HTR-8/SVneo (cell line): ENCODE results near the gene FRMD4A.
"Not testable (repeated sequence)": the region's sequence is repeated elsewhere in the genome, so short reads cannot be mapped to it uniquely, and the experiment has no call there.

Experiments
- DNase-seq: peaks from one replicate; pipeline ENCODE4 v3.0.0; 2011; ENCODE audit warnings: low spot score, mixed read lengths; ENCODE audit not compliant: insufficient read length
- FAIRE-seq: peaks from 2 replicates; lab custom pipeline; 2011; peaks lifted over from hg19 to GRCh38; lab: Jason Lieb, UNC

FRMD4A gene

GRCh38 chr10:13788711-13789447, 541.8 kb downstream of the FRMD4A start:
- no peak for DNase-seq
- FAIRE-seq, result no peak

GRCh38 chr10:13788320-13788600, 542.5 kb downstream of the FRMD4A start:
- no peak for DNase-seq
- no peak for FAIRE-seq

- DNase-seq (peak; percentile 42), FAIRE-seq (no peak)
Observed at GRCh38 chr10:13787015-13787421, 543.7 kb downstream of the FRMD4A start.

DNA sequence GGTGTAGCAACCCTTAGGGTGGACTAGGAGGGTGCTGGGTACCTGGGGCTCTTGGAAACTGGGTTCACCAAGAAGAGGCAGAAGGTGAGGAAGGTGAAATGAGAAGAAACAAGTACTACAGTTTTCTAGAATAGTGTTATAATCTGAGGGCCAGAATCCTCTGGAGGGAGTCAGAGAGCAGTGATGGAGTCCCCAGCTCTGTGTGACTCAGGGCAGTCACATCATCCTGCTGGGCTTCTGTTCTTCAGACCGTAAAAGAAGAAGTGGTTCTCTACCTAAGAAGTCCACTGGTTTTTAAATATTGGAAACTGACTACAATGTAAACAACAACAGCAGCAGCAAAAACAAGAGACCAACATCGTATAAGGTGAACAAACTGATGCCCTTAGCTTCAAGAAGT, 546.7 kb downstream of the FRMD4A start:
- no peak for DNase-seq
- no peak for FAIRE-seq

DNA sequence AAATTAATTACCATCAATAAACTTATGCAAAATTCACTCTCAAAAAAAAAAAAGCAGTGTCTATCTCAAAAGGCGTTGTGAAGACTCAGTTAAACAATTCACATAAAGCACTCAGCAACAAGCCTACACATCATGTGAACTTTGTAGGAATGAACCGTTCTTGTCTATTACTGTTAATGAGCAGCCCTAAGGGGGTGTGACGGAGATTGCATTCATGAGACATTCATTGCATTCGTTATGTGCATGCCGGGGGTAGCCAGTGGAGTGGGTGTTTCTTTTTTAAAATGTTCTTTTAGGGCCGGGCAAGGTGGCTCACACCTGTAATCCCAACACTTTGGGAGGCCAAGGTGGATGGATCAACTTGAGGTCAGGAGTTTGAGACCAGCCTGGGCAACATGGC, 551.0 kb downstream of the FRMD4A start:
- no peak for FAIRE-seq
- no peak for DNase-seq

DNA sequence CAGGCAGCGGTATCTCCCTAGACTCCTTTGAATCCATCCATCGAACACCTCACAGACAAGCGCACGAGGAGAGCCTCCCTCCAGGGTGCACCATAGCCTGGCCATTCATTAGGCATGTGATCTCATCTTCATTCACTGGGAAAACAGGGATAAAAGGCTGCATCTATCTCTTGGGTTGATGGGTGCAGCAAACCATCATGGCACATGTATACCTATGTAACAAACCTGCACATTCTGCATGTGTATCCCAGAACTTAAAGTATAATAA, 552.1 kb downstream of the FRMD4A start:
- not testable (repeated sequence) for DNase-seq, FAIRE-seq

DNA sequence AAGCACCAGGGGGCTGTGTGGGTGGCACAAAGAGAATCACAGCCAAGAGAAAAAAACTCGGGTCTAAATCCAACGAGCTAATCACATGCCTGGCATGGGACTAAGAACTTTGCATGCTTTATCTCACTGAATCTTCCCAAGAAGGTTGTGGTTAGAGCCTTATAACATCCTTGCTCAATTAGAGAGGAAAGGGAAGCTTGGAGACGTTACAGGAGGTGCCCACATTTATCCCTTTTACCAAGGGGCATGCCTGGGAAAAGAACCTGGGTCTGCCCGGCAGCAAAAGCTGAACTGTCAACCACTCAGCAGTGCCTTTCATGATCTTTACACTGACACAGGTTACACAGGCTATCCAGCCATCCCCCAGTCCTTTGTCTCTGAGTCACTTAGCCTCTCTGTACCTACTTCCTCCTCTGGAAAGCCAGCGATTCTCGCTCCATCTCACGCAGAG, 553.8 kb downstream of the FRMD4A start:
- FAIRE-seq (no peak), DNase-seq (peak; percentile 34)

GRCh38 chr10:13775786-13776775, 554.6 kb downstream of the FRMD4A start:
- DNase-seq (no peak), FAIRE-seq (no peak)

DNA sequence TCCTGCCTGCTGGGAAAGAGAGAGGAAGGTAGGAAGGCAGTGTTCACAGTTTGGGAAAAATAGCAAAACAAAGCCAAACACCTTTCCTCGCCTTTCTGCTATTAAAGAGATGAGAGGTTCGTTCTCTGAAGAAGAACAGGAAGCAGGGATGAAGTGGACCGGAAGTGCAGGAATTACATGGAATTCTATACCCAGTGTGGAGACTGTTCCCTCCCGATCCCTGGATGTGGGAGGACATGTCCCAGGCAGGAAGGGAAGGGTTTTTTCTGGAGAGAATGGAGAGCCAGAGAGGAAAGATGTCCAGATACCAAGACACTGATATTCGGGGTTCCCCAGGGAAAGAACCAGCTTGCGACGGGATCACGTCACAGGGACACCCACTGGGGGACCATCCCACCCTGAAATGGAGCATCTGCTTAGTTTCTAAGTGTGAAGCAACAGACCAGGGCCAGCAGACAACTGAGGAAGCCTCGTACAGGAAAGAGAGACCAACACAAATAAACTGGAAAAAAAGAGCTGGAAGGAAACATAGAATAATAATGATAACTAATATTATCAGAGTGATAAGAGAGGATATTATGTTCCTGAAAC, 556.3 kb downstream of the FRMD4A start:
- no peak for FAIRE-seq

DNA sequence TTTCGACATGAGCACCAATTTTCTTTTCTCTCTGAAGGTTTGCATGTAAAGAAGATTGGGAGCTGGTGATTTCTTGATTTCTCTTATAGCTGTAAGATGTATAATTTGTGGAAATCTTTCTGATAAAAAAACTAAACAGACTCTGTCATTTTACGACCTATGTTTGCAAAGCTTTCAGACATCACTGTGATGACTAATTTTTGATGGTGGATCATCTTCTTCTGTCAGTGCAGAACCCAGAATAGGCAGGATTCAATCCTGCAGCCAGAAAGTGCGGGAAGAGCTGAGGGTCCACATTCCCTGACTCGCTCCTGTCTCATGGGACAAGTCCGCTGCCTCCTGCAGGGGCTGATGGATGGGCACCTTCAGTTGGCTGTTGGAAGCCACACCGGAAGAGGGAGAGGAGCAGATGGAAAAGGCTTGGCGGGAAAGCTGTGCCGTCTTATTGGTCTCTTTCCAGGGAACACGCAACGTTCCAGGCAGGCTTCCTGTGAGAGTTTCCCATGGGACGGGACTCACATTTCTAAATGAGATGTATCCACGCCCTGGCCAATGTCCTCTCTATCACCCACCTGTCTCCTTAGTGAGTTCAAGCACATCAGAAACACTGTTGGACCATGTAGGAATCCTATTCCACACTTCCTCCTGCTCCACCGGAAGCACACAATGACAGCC, 557.1 kb downstream of the FRMD4A start:
- DNase-seq (no peak), FAIRE-seq (no peak)

More for the DNA sequence above, 556.3 kb downstream of the FRMD4A start:
- no peak for DNase-seq

DNA sequence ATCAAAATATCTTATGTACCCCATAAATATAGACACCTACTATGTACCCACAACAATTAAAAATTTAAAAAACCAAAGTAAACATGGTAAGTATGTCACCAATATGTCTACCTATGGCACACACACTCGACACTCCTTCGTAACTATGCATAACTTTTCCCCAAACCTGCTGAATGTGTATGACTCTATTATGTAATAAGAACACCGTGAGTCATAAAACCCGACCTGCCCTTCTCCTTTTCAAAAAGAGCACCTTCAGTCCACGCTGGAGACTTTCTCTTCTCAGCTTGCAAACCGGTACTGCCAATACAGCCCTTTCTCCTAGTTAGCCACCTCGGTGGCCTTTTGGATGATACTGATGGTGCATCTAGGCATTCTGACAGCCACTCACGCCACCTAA, 557.7 kb downstream of the FRMD4A start:
- FAIRE-seq (no peak), DNase-seq (no peak)

DNA sequence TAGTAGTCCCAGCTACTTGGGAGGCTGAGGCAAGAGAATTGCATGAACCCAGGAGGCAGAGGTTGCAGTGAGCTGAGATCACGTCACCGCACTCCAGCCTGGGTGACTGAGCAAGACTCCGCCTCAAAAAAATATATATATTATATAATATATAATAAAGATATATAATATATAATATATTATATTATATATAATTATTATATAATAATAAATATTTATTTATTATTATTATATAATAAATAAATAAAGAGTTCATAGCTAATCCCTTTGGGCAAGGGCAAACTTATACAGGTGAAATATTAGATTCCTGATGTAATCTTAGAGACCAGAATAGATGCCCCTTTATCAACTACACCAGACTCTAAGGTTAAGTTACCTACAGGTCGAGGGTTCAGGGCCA, 558.7 kb downstream of the FRMD4A start:
- DNase-seq, result no peak
- no peak for FAIRE-seq

- DNase-seq (no peak), FAIRE-seq (no peak)
Observed at GRCh38 chr10:13770760-13771493, 559.8 kb downstream of the FRMD4A start.

DNA sequence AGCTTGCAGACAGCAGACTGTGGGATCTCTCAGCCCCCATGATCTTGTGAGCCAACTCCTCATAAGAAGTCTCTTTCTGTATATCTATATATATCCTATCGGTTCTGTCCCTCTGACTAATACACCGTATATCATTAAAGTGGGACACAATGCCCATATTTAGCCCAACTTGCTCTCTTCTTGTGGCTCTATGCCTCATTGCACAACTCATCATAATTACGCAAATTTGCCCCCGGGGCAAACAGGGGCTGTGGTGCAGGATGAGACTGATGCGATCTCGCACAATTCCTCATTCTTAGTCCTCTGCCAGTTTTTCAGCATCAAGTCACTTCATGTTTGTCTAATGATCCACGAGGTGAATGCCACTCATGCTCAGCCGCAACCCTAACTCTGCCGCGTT, 560.8 kb downstream of the FRMD4A start:
- FAIRE-seq (no peak), DNase-seq (peak; percentile 62)

GRCh38 chr10:13767676-13768178, 563.0 kb downstream of the FRMD4A start:
- DNase-seq (no peak), FAIRE-seq (no peak)

DNA sequence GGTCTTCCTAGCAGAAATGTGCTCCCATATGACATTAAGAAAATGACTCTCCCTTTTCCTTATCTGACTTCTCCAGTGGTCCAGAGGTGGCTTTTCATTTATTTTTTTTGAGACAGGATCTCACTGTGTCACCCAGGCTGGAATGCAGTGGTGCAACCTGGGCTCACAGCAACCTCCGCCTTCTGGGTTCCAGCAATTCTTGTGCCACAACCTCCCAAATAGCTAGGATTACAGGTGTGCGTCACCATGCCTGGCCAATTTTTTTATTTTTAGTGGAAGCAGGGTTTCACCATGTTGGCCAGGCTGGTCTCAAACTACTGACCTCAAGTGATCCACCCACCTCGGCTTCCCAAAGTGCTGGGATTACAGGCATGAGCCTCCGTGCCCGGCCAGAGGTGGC, 563.6 kb downstream of the FRMD4A start:
- DNase-seq, FAIRE-seq: not testable (repeated sequence)

DNA sequence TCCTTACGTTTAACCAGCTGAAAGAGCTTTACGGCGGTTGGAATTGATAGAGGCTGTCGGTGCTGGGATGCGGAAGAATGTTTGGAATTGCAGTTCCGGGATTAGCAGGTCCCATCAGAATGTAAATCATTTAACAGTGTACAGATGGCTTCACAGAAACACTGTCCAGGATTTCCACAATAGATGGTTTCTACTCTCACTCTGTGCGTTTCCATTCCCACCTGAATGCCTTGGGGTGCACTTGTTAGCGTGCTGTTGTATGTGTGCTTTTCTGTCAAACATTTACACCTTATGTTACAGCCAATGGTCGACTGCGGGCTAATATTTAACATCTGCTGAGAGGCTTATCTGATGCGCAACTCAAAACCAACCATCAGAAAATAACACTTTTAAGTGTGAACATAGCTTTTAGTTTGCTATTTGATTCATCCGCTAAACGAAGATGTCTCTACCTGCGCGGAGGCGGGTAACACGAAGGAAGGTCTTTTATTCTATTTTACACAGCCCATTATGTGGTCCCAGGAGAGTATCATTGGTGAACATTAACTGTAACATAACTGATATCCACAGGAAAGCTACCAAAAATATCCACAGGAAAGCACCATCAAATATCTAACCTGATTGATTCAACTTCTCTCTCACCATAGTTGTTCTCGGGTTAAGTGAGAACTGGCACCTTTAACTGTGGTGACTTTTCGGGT, 564.9 kb downstream of the FRMD4A start:
- FAIRE-seq, result no peak
- no peak for DNase-seq

GRCh38 chr10:13761490-13762091, 569.1 kb downstream of the FRMD4A start:
- DNase-seq (no peak), FAIRE-seq (no peak)

DNA sequence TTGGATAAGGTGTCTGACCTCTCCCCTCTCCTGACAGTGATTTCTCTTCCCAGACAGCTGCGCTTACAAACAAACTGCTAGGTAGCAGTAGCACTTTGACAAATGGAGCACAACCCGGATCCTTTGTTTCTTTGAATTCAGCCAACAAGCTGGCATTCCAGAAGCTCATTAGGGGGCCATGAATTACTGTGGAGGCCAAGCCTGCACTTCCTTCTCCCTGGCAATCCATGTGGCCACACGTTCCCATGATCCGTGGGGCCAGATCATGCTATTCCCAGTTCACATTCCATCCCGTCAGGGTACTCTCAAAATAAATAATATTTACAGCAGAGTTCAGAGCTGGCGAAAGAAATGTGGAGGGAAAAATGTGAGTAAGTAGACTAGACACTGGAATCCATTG, 571.6 kb downstream of the FRMD4A start:
- no peak for DNase-seq
- no peak for FAIRE-seq
